ENCODE data around the gene C1orf141.
A peak's percentile ranks its signal among the peaks of the same experiment; 100 is the strongest.

GRCh38 chr1:67053785-67054772, 80.7 kb downstream of the C1orf141 start, which contains the start of gene SLC35D1:
- TF ChIP-seq POLR2A (IDR thresholded peaks at IDR 0.05), result no peak
- TF ChIP-seq, protein P1, sequence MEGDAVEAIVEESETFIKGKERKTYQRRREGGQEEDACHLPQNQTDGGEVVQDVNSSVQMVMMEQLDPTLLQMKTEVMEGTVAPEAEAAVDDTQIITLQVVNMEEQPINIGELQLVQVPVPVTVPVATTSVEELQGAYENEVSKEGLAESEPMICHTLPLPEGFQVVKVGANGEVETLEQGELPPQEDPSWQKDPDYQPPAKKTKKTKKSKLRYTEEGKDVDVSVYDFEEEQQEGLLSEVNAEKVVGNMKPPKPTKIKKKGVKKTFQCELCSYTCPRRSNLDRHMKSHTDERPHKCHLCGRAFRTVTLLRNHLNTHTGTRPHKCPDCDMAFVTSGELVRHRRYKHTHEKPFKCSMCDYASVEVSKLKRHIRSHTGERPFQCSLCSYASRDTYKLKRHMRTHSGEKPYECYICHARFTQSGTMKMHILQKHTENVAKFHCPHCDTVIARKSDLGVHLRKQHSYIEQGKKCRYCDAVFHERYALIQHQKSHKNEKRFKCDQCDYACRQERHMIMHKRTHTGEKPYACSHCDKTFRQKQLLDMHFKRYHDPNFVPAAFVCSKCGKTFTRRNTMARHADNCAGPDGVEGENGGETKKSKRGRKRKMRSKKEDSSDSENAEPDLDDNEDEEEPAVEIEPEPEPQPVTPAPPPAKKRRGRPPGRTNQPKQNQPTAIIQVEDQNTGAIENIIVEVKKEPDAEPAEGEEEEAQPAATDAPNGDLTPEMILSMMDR (IDR thresholded peaks at IDR 0.05), result no peak
- peak; percentile 54 for TF ChIP-seq POLR2AphosphoS5 (IDR thresholded peaks at IDR 0.05)
